Erythroblast (primary cell): Measurements from ENCODE around the gene EYS.
"Not testable (repeated sequence)": the region's sequence is repeated elsewhere in the genome, so short reads cannot be mapped to it uniquely, and the experiment has no call there.

Experiments
- DNase-seq, 2 experiments: peaks; one replicate each; lab custom pipeline; 2025; lab: John Stamatoyannopoulos, UW
- GATA1 ChIP-seq: IDR thresholded peaks from 2 replicates; pipeline ENCODE4 v1.6.1; 2011; ENCODE audit warnings: low read depth, mild to moderate bottlenecking, control low read depth, low read length, moderate library complexity
- POLR2A ChIP-seq: IDR thresholded peaks from 2 replicates; pipeline ENCODE4 v1.6.1; 2011; ENCODE audit warnings: mild to moderate bottlenecking, low read length

The EYS gene

GRCh38 chr6:65569505-65569904 is 137.5 kb downstream of the EYS start:
- TF ChIP-seq GATA1 (no peak), POLR2A (no peak)
- no peak for DNase-seq

DNA sequence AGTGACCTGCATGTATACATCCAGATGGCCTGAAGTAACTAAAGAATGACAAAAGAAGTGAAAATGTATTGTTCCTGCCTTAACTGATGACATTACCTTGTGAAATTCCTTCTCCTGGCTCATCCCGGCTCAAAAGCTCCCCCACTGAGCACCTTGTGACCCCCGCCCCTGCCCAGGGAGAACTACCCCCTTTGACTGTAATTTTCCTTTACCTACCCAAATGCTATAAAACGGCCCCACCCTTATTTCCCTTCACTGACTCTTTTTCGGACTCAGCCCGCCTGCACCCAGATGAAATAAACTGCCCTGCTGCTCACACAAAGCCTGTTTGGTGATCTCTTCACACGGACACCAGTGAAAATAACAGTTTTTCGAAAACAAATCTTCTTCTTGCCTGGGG is 138.0 kb downstream of the EYS start:
- not testable (repeated sequence) for DNase-seq

DNA sequence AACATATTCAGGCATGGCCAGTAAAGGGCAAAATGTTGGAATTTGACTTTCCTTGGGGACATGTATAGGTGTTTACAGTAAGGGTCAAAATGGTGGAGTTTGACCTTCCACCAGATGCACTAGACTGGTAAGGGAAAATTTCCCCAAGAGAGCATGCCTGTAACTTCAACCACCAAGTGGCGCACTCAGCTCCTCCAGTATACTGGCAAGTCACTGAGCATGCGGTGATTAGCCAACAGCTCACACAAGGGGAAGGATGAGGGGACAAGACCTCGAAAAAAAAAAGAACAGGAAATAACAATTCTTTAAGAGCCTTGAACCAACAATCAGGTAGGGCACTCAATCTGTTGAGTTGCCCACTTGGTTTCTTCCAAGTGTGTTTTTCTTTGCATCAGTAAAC is 140.9 kb downstream of the EYS start:
- no peak for TF ChIP-seq POLR2A
- no peak for TF ChIP-seq GATA1
- peak in 1 of 2 experiments; percentile 1 for DNase-seq

- no peak for DNase-seq
- TF ChIP-seq POLR2A: no peak
- TF ChIP-seq GATA1: no peak
Observed at GRCh38 chr6:65558071-65558470, 149.0 kb downstream of the EYS start.

- DNase-seq: no peak
- TF ChIP-seq GATA1 (no peak), POLR2A (no peak)
Observed at GRCh38 chr6:65557224-65557623, 149.8 kb downstream of the EYS start.

DNA sequence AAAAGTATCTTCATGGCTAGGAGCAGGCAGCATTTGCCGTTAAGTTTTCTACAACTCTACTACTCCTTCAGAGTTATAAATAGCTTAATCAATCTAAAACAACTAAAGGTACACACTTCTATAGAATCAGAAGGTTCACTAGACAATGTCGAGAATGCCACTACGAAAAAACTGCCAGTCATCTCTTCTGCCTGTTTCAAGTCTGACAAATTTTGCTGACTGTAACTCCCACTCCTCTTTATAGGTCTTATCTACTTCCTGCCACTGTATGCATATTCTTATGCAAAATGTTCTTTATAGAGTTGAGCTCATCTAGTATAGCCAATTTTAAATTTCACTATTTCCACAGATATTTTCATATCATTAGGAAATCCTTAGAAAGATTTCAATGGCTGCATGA is 160.1 kb downstream of the EYS start:
- TF ChIP-seq POLR2A: no peak
- no peak for TF ChIP-seq GATA1

DNA sequence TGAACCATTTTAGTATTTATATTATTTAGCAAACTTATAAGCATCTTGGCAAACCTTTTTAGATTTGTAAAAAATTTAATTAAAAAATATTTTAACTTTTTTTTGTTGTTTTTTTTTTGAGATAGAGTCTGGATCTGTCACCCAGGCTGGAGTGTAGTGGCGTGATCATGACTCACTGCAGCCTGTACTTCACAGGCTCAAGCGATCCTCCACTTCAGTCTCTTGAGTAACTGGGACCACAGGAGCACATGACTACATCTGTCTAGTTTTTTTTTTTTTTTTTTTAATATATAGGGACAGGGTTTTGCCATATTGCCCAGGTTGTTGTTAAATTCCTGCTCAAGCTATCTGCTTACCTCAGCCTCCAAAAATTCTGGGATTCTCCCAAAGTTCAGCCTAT is 161.1 kb downstream of the EYS start:
- no peak for DNase-seq
- TF ChIP-seq GATA1: no peak
- no peak for TF ChIP-seq POLR2A

More for the DNA sequence above, 160.1 kb downstream of the EYS start:
- no peak for DNase-seq

DNA sequence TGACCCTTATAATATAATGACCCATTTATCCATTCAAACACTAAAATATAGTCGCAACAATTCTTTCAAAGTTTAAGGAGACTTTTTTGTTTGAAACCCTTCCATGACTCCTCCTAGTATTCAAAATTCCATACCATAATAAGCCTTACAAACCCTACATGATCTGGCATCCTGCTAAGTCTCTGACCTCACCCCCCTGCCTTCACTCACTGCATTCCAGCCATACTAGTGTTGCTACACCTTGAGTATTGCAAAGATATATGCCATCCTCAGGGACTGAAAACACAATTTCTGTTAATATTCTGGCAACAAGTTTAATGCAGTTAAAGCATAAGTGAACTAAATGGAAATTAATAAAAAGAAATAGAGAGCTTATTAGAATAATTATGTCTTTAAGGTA is 168.4 kb downstream of the EYS start:
- no peak for TF ChIP-seq GATA1
- TF ChIP-seq POLR2A: no peak
- DNase-seq: no peak

DNA sequence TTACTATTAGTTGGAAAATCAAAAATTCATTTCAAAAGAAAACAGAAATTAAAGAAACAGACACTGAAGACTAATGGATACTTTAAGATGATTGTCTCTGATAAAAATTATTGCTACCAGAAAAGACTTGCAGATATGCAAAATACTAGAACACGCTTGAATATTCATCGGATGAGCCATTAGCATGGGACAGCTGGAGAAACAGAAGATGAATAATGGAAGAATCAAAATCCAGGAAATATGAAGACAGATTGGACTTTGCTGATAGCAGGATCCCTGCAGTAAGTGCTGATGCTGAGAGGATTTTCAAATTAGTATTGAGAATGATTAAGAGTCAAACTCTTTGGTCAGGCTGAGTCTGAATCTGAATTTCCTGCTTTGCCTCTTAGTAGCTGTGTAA is 169.4 kb downstream of the EYS start:
- DNase-seq: no peak
- TF ChIP-seq POLR2A (no peak), GATA1 (no peak)

DNA sequence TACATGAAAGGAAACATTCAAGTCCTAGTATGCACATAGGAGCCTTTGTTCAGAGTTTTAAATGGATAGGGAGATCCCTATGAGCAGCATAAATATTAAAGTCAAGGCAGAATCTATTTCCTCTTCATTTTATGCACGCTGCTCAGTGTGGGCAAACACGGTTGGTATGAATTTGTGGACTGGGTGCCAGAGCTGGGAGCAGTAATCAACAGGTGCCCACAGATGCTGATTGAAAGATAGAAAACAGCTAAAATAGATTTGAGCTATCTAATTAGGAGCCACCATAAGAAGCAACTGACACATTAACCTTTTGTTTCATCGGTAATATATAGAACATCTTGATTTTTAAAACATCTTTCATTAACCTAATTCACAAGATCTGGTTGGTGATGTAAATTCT is 175.5 kb downstream of the EYS start:
- DNase-seq: no peak
- TF ChIP-seq POLR2A (no peak), GATA1 (no peak)

DNA sequence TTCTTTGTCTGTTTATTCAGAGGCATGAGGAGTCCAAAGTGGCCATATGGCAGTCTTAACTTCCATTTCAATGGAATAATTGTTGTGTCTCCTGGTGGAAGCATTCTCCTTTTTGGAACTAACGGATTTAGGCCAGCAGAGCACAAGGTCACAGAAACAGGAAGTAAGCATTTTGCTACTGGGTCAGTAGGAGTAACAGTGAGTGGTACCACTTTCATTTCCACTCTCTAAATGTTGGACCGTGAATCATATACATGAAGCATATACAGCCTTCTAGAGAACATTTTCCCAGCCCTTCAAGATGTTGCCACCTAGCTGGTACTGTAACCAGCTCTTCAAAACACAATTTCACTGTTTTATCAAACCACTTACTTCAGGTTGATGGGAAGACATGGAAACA is 182.8 kb downstream of the EYS start:
- no peak for TF ChIP-seq POLR2A
- no peak for TF ChIP-seq GATA1

DNA sequence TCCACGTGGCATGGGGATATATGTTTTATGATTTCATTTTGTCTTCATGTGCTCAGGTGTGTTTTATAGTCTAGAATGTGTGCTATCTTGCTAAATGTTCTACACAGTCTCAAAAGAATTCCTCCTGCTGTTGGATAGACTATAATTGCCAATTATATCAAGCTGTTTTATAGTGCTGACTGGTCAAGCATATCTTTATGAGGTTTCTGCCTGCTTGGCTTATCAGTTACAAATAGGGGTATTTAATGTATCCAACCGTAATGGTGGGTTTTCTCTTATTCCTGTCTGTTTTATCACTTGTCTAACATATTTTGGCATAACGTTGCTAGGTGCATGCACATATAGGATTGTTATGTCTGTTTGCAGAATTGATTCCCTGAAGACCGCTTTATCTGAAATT is 201.3 kb downstream of the EYS start:
- TF ChIP-seq GATA1: no peak
- no peak for TF ChIP-seq POLR2A
- DNase-seq: no peak

More for the DNA sequence above, 182.8 kb downstream of the EYS start:
- DNase-seq: no peak

DNA sequence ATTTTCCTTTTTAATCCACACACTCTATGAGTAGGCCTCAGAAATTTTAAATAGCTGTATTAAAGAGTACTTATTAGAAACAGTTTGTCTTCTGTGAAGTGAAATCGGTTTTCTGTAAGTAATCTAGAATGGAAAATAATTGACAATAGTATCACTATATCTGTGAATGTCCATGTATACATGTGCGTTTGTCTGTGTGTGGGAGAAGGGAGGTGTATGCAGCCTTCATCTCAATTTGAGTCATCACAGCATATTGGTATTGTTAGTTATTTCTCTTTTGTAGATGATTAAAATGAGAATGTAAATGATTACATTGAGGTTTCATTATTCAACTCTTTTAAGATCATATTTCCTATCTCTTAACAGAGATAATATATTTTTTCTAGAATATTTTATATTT is 206.0 kb downstream of the EYS start:
- DNase-seq: no peak
- TF ChIP-seq GATA1 (no peak), POLR2A (no peak)

DNA sequence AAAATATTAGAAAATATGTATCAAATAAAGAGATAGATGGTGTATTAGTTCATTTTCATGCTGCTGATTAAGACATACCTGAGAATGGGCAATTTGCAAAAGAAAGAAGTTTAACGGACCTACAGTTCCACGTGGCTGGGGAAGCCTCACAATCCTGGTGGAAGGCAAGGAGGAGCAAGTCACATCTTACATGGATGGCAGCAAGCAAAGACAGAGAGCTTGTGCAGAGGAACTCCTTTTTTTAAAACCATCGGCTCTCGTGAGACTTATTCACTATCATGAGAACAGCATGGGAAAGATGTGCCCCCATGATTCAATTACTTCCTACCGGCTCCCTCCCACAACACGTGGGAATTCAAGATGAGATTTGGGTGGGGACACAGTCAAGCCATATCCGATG is 223.4 kb downstream of the EYS start:
- DNase-seq: not testable (repeated sequence)

DNA sequence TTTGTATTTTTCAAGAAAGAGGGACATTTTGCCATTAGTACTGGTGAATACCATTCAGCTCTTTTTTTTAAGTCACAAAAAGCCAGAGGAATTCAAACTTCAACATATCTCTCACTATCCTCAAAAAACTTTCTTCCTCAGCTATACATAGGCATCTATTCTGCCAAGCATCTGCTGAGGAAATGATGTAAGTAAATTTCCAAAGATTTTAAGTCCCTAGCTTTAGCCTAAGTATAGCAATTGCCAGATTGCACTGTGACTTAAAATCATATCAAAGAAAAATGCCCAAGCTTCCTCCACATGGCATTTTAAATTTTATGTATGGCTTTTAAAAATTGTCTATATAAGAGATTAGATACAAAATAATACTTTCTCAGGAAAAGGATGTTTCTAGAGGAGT is 237.4 kb downstream of the EYS start:
- no peak for TF ChIP-seq GATA1
- no peak for TF ChIP-seq POLR2A
- DNase-seq: no peak

- TF ChIP-seq POLR2A: no peak
- TF ChIP-seq GATA1: no peak
Observed at GRCh38 chr6:65468307-65468706, 238.7 kb downstream of the EYS start.

More at GRCh38 chr6:65468307-65468706, 238.7 kb downstream of the EYS start:
- DNase-seq: no peak
